Measurements from ENCODE around the gene RXFP1.

RXFP1 gene

GRCh38 chr4:158543191-158543590, 21.5 kb downstream of the RXFP1 start:
- no peak for DNase-seq

DNA sequence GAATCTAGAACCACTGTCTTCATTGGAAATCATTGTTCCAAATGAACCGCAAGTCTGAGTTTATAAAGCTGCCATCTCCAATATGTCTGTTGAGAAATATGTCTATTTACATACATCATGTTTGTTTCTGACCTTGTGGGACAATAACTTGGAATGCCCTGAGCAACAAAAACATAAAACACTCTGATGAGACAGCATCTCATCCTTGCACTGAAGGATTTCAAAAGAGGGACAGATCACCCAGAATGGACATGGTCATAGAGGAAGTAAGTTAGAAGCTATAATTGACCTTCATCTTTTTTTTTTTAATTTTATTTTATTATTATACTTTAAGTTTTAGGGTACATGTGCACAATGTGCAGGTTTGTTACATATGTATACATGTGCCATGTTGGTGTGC, 22.5 kb downstream of the RXFP1 start:
- no peak for DNase-seq

GRCh38 chr4:158553364-158553763, 31.7 kb downstream of the RXFP1 start:
- no peak for DNase-seq

- DNase-seq = no peak
Measured at GRCh38 chr4:158560284-158560683, 38.6 kb downstream of the RXFP1 start.

GRCh38 chr4:158566860-158567259, 45.2 kb downstream of the RXFP1 start:
- DNase-seq = no peak

GRCh38 chr4:158571736-158572135, 50.1 kb downstream of the RXFP1 start:
- no peak for DNase-seq

DNA sequence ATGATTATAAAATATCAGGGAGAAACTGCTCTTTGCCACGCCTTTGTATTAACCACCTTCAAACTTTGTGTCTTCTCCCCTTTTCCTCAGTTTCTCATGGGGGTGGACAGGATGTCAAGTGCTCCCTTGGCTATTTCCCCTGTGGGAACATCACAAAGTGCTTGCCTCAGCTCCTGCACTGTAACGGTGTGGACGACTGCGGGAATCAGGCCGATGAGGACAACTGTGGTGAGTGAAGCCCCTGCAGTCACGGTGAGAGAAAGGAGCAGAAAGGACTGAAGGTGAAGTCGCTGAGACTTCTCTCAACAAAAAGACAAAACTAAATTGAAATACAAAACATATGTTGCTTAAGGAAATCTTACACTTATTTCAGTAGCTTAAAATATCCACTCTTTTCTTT, 50.9 kb downstream of the RXFP1 start:
- DNase-seq = no peak

DNA sequence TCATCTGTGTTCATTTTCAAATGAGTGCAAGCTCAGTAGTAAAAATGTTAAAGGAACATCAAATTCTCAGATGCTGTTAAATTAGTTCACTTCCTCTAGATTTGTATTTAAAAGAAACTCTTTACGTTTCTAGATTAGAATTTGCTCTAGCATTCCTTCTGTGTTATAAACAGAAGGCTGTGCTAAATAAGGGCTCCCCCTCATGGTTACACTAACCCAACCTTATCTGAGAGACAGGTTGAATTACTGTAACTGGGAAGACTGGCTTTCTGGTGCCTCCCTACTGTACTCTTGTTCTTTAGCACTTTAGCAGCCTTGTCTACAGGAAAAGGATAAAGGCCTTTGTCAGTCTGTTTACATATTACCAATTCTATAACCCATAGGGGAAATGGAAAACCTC, 56.8 kb downstream of the RXFP1 start:
- DNase-seq = no peak

DNA sequence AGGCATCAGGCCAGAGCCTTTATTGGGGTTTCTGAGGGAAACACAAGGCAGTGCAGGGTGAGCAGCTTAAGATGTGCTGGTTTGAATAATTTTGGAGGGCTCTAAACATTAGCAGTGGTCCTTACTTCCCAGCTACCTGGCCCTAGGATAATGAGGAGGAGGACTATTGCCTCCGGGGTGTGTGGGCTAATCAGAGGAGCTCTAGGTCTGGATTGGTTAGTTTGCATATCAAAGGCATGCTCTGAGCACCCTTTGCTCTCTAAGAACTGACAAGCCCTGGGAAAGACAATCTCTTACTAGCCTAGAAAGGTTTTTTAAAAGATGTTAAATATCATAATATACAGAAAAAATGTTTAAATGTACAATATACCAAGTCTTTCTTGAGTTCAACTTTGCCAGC, 58.4 kb downstream of the RXFP1 start:
- DNase-seq = no peak

GRCh38 chr4:158581161-158581560, 59.5 kb downstream of the RXFP1 start:
- DNase-seq = no peak

DNA sequence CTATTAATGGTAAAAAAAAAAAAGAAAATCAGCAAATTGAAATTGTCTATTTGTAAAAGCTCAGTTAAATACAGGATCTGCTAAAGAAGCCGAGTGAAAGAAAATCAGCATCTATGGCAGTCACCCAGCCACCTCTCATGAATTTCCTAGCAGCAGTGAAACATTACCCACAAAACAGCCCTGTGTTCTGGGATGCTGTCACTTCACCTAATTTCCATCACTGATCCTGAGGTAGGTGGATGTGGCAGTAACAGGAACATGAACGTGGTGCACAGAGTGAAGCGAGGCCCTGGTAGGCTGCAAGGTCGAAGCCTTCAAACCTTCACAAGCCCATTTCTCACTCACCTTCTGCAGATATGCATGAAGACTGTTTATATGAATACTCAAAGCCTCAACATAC, 65.2 kb downstream of the RXFP1 start:
- no peak for DNase-seq

DNA sequence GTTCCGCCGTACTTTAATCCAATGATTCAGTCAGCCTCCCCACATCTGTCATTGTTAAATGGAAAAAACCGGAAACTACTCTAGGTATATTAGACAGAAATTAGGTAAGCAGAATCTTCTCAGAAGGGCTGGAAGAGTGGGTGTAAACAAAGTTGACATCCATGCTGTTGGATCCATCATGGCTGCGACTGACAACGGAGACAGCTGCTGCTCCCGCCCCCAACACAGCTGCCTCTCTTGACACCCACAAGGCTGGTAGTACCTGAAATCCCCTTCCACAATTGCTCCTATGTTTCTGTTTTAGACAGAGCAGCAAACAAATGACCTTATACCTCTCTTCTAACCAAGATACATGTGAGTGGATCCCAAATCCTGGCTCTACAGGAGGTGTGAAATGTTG, 66.6 kb downstream of the RXFP1 start:
- DNase-seq = no peak

GRCh38 chr4:158588777-158589176, 67.1 kb downstream of the RXFP1 start:
- DNase-seq = no peak

- no peak for DNase-seq
Measured at GRCh38 chr4:158590306-158590705, 68.6 kb downstream of the RXFP1 start.

- no peak for DNase-seq
Measured at GRCh38 chr4:158590824-158591223, 69.1 kb downstream of the RXFP1 start.

- DNase-seq = no peak
Measured at GRCh38 chr4:158597879-158598596, 76.4 kb downstream of the RXFP1 start.

GRCh38 chr4:158599150-158599549, 77.5 kb downstream of the RXFP1 start:
- DNase-seq = no peak

DNA sequence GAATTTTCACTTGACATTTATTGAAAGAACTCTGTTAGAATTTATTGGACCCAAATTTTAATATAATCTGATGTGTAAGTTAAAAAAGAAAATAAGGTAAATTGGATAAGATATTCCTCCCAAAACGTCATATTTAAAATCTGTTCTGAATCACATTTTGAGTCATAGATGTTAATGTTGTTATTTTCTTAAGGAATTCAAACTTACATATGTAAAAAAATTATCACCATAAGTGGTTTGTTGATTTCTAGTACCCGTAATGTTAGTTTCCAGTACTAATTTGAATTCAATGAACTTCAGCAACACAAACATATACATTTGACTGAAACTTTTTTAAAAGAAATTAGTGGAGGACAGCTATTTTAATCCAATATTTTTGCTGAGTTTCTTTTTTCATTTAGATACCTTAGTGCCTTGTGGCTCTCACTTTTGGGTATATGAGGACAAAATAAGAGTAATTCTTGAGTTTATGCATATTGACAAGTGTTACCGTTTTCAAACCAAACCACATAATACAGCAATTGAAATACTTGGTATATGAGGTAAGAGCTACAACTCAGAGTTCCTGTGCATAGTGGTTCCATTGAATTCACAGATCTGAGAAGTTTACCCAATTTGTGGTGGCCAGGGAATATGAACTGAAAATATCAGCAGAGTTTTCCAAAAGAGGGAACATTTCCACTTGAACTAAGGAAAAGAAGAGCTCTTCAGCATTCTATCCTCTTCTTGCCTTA, 78.2 kb downstream of the RXFP1 start:
- DNase-seq = no peak

GRCh38 chr4:158604369-158604768, 82.7 kb downstream of the RXFP1 start:
- no peak for DNase-seq

GRCh38 chr4:158605393-158605792, 83.7 kb downstream of the RXFP1 start:
- DNase-seq = no peak

DNA sequence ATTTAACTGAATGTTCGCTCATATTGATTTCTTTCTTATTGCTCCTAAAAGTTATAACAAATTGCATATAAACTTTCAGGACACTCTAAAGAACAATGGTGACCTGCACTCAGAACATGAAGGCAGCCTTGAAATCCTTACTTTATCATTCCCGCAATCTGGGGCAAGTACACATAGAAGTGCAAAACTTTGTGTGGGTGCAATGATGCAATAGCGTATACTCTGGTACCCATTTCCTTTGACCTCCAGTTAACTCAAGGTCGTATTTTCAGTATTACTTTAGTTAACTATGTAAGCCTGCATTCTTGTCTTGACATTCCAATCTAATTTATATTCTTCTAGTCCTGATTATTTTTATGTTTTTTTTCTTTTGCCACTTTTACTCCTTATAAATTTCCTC, 85.3 kb downstream of the RXFP1 start:
- no peak for DNase-seq

GRCh38 chr4:158609116-158609515, 87.4 kb downstream of the RXFP1 start:
- DNase-seq = no peak

GRCh38 chr4:158610790-158611189, 89.1 kb downstream of the RXFP1 start:
- no peak for DNase-seq

DNA sequence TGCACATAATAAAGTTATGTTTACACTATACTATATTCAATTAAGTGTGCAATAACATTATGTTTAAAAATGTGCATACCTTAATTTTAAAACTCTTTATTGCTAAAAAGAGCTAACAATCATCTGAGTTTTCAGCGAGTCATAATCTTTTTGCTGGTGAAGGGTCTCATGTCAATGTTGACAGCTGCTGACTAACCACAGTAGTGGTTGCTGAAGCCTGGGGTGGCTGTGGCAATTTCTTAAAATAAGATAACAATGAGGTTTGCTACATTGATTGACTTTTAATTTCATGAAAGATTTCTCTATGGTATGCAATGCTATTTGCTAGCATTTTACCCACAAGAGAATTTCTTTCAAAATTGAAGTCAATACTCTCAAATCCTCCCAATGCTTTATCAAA, 91.4 kb downstream of the RXFP1 start:
- no peak for DNase-seq

DNA sequence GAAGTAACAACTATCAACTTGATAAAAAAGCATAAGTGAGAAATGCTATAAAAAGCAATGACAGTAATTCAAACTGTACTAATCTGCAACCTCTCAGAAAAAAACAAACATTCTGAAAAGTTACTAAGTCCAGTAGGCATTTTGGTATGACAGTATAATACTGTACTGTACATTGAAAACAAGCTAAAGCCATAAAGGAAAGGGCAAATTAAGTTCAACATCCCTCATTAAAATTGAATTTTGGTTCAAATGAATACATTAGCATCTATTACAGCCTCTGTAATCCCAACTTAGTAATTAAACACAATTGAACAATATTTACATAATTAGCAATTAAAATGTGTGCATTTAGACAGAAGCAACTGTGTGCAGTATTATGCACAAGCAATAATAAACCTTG, 96.3 kb downstream of the RXFP1 start:
- DNase-seq = no peak
